H1 (cell line): ENCODE data around the gene ZBTB46. TPM values are rescaled to one million over a fixed set of nuclear protein-coding genes. Genes with fewer than 3 reads are reported as not detected.

Experiments used
- CTCF ChIA-PET: fragments of 300-600 bp; sonication (Branson Sonifier 250); formaldehyde crosslinking; loops from one replicate; lab custom pipeline; 2021; ENCODE audit not compliant: partially characterized antibody; lab: Charles Lee
- POLR2A ChIA-PET: fragments of 300-600 bp; sonication (Branson Sonifier 250); formaldehyde crosslinking; loops from one replicate; lab custom pipeline; 2021; ENCODE audit warnings: inconsistent platforms; ENCODE audit not compliant: partially characterized antibody; lab: Charles Lee
- DNase-seq, 2 experiments: peaks; one replicate each; pipeline versions ENCODE4 v3.0.0 to v3.0.0-alpha.2; 2010 to 2022; ENCODE audit warnings: low spot score in 2 of 2, low read depth in 1 of 2, mixed read lengths in 1 of 2
- FAIRE-seq: peaks from 2 replicates; lab custom pipeline; 2011; peaks lifted over from hg19 to GRCh38; lab: Jason Lieb, UNC
- H2AFZ ChIP-seq: 2 replicates; pipeline ENCODE4 v1.8.1; 2012; ENCODE audit warnings: low read length, inconsistent platforms
- H2AK5ac ChIP-seq: 2 replicates; pipeline ENCODE4 v1.6.1; 2013; ENCODE audit warnings: low read depth, low read length
- H2BK120ac ChIP-seq: replicated peaks from 2 replicates; pipeline ENCODE3; 2013; ENCODE audit warnings: low read depth, low read length, inconsistent platforms
- H2BK12ac ChIP-seq: 2 replicates; pipeline ENCODE4 v1.6.1; 2013; ENCODE audit warnings: low read depth, low read length
- H2BK15ac ChIP-seq: 2 replicates; pipeline ENCODE4 v1.6.1; 2013; ENCODE audit warnings: low read length
- H2BK20ac ChIP-seq: 2 replicates; pipeline ENCODE4 v1.6.1; 2013; ENCODE audit warnings: low read length
- H2BK5ac ChIP-seq: 2 replicates; pipeline ENCODE4 v1.6.1; 2013; ENCODE audit warnings: low read depth, low read length
- H3K14ac ChIP-seq: 2 replicates; pipeline ENCODE4 v1.6.1; 2013; ENCODE audit warnings: inconsistent platforms; ENCODE audit not compliant: insufficient read length
- H3K18ac ChIP-seq: 2 replicates; pipeline ENCODE4 v1.6.1; 2013; ENCODE audit warnings: low read length; ENCODE audit errors: extremely low read depth
- H3K23ac ChIP-seq: 2 replicates; pipeline ENCODE4 v1.6.1; 2013; ENCODE audit warnings: inconsistent platforms; ENCODE audit not compliant: insufficient read length
- H3K23me2 ChIP-seq: 2 replicates; pipeline ENCODE4 v1.6.1; 2013; ENCODE audit warnings: low read depth, low read length
- H3K27ac ChIP-seq: 2 replicates; pipeline ENCODE4 v1.6.1; 2011; ENCODE audit warnings: low read depth, low read length, inconsistent platforms
- H3K27me3 ChIP-seq, 4 experiments: replicated peaks in 1 of 4; 1 replicate in 1 of 4; 2 replicates in 3 of 4; pipeline versions ENCODE4 v1.6.1 to v1.8.1; 2011 to 2013; ENCODE audit warnings: low read length in 3 of 4, mild to moderate bottlenecking in 3 of 4, inconsistent platforms in 2 of 4, mixed read lengths in 2 of 4, moderate library complexity in 1 of 4; ENCODE audit not compliant: control insufficient read depth in 3 of 4, insufficient read depth in 3 of 4; ENCODE audit errors: extremely low read depth in 1 of 4
- H3K36me3 ChIP-seq, 4 experiments: 2 replicates each; pipeline versions ENCODE4 v1.6.1 to v1.8.1; 2011 to 2013; ENCODE audit warnings: mild to moderate bottlenecking in 4 of 4, low read length in 3 of 4, moderate library complexity in 2 of 4, control low read depth in 1 of 4, inconsistent platforms in 1 of 4; ENCODE audit not compliant: insufficient read depth in 4 of 4, control insufficient read depth in 2 of 4
- H3K4ac ChIP-seq: replicated peaks from 2 replicates; pipeline ENCODE3; 2013; ENCODE audit warnings: low read length, low read depth, mixed read lengths, inconsistent platforms; ENCODE audit not compliant: insufficient read length
- H3K4me1 ChIP-seq, 4 experiments: replicated peaks in 1 of 4; 1 replicate in 1 of 4; 2 replicates in 3 of 4; pipeline versions ENCODE4 v1.6.1 to v1.8.1; 2011 to 2013; ENCODE audit warnings: low read length in 3 of 4, inconsistent platforms in 2 of 4, mixed read lengths in 1 of 4; ENCODE audit not compliant: insufficient read depth in 4 of 4, control insufficient read depth in 3 of 4
- H3K4me2 ChIP-seq, 2 experiments: 2 replicates each; pipeline versions ENCODE4 v1.6.1 to v1.8.1; 2011 to 2013; ENCODE audit warnings: low read depth in 2 of 2, low read length in 2 of 2, control low read depth in 1 of 2, inconsistent platforms in 1 of 2, mild to moderate bottlenecking in 1 of 2; ENCODE audit not compliant: insufficient read depth in 1 of 2
- H3K4me3 ChIP-seq, 4 experiments: fragments of 200-600, 300-600 bp in 1 of 4; sonication (generic), shearing (Covaris generic), sonication (Bioruptor Twin) in 1 of 4; 2 replicates each; pipeline versions ENCODE4 v1.5.1 to v1.8.1; 2011 to 2016; ENCODE audit warnings: low read length in 4 of 4, low read depth in 3 of 4, control low read depth in 2 of 4, inconsistent platforms in 2 of 4, mild to moderate bottlenecking in 2 of 4, mixed read lengths in 1 of 4, moderate library complexity in 1 of 4; ENCODE audit not compliant: insufficient read depth in 2 of 4; ENCODE audit errors: extremely low read depth in 1 of 4
- H3K56ac ChIP-seq: replicated peaks from 2 replicates; pipeline ENCODE3; 2013; ENCODE audit warnings: low read depth, mild to moderate bottlenecking, mixed read lengths, low read length, inconsistent platforms; ENCODE audit not compliant: insufficient read length
- H3K79me1 ChIP-seq: 2 replicates; pipeline ENCODE4 v1.6.1; 2013; ENCODE audit warnings: low read depth, low read length, control low read depth
- H3K79me2 ChIP-seq, 2 experiments: 2 replicates each; pipeline versions ENCODE4 v1.6.1 to v1.8.1; 2012 to 2013; ENCODE audit warnings: low read length in 2 of 2, mild to moderate bottlenecking in 2 of 2, inconsistent platforms in 1 of 2; ENCODE audit not compliant: insufficient read depth in 2 of 2, control insufficient read depth in 1 of 2
- H3K9ac ChIP-seq, 4 experiments: replicated peaks in 1 of 4; 1 replicate in 1 of 4; 2 replicates in 3 of 4; pipeline versions ENCODE4 v1.6.1 to v1.8.1; 2011 to 2013; ENCODE audit warnings: low read depth in 3 of 4, low read length in 3 of 4, control low read depth in 2 of 4, mild to moderate bottlenecking in 2 of 4, moderate library complexity in 2 of 4, inconsistent platforms in 1 of 4; ENCODE audit errors: extremely low read depth in 1 of 4
- H3K9me3 ChIP-seq, 2 experiments: 2 replicates each; pipeline versions ENCODE4 v1.6.1 to v1.8.1; 2012 to 2013; ENCODE audit warnings: mild to moderate bottlenecking in 2 of 2, moderate library complexity in 2 of 2, control low read depth in 1 of 2, inconsistent platforms in 1 of 2, low read depth in 1 of 2, low read length in 1 of 2, mixed read lengths in 1 of 2; ENCODE audit not compliant: insufficient read depth in 2 of 2
- H4K20me1 ChIP-seq, 2 experiments: replicated peaks in 1 of 2; 2 replicates each; pipeline versions ENCODE3 to v1.8.1; 2011 to 2013; ENCODE audit warnings: inconsistent platforms in 2 of 2, low read length in 2 of 2, mild to moderate bottlenecking in 1 of 2; ENCODE audit not compliant: insufficient read depth in 2 of 2, control insufficient read depth in 1 of 2
- H4K5ac ChIP-seq: 2 replicates; pipeline ENCODE4 v1.6.1; 2013; ENCODE audit warnings: low read length, low read depth, mixed read lengths, inconsistent platforms; ENCODE audit not compliant: insufficient read length
- H4K8ac ChIP-seq: 2 replicates; pipeline ENCODE4 v1.8.0; 2013; ENCODE audit warnings: mild to moderate bottlenecking, moderate library complexity, low read length, inconsistent platforms; ENCODE audit not compliant: insufficient read depth; ENCODE audit errors: extremely low read depth
- H4K91ac ChIP-seq: replicated peaks from 2 replicates; pipeline ENCODE3; 2013; ENCODE audit warnings: low read length, mixed read lengths, inconsistent platforms; ENCODE audit not compliant: insufficient read length
- ASH2L ChIP-seq: fragments of 200-600, 300-600 bp; sonication (generic); IDR thresholded peaks from one replicate; pipeline ENCODE4 v1.7.1; 2017; ENCODE audit warnings: low read length
- CHD2 ChIP-seq: IDR thresholded peaks from 2 replicates; pipeline ENCODE4 v1.6.1; 2012; ENCODE audit warnings: low read length, improper control_type of control experiment
- CTBP2 ChIP-seq: IDR thresholded peaks from 2 replicates; pipeline ENCODE4 v1.7.0; 2011; ENCODE audit warnings: borderline replicate concordance, mild to moderate bottlenecking, moderate library complexity, mixed read lengths, low read length; ENCODE audit not compliant: insufficient read depth, insufficient read length
- E2F6 ChIP-seq: IDR thresholded peaks from 2 replicates; pipeline ENCODE4 v1.6.1; 2012; ENCODE audit warnings: inconsistent platforms
- EGR1 ChIP-seq: IDR thresholded peaks from 2 replicates; pipeline ENCODE4 v1.6.1; 2011; ENCODE audit warnings: low read depth, low read length, borderline replicate concordance
- KDM1A ChIP-seq: fragments of 200-600, 300-600 bp; sonication (generic); IDR thresholded peaks from 2 replicates; pipeline ENCODE4 v1.7.1; 2016; ENCODE audit warnings: mild to moderate bottlenecking, low read length, borderline replicate concordance
- RBBP5 ChIP-seq: IDR thresholded peaks from 2 replicates; pipeline ENCODE4 v1.7.1; 2012; ENCODE audit warnings: low read depth, mild to moderate bottlenecking, inconsistent platforms, low read length, moderate library complexity, borderline replicate concordance
- RXRA ChIP-seq: IDR thresholded peaks from 2 replicates; pipeline ENCODE4 v1.6.1; 2011; ENCODE audit warnings: low read depth, mild to moderate bottlenecking, low read length, moderate library complexity; ENCODE audit not compliant: insufficient read depth
- SIRT6 ChIP-seq: IDR thresholded peaks from one replicate; pipeline ENCODE4 v1.7.1; 2012; ENCODE audit warnings: low read length, inconsistent platforms
- SP2 ChIP-seq: IDR thresholded peaks from 2 replicates; pipeline ENCODE4 v1.6.1; 2012; ENCODE audit warnings: mild to moderate bottlenecking, low read length, inconsistent platforms
- ZNF274 ChIP-seq: IDR thresholded peaks from 2 replicates; pipeline ENCODE4 v1.7.0; 2012; ENCODE audit warnings: low read length, borderline replicate concordance; ENCODE audit errors: extremely low read depth
- WGBS, 2 experiments: shearing (Covaris generic) in 1 of 2; methylation state at CpG; one replicate each; pipeline versions ENCODE4 v1.1.6 to v1.1.7; 2013 to 2015; ENCODE audit warnings: low lambda C conversion rate in 2 of 2, mixed read lengths in 2 of 2, inconsistent platforms in 1 of 2, low coverage in 1 of 2, missing lambda C conversion rate in 1 of 2; ENCODE audit not compliant: insufficient replicate concordance in 2 of 2, insufficient coverage in 1 of 2, insufficient read length in 1 of 2; ENCODE audit errors: extremely low coverage in 1 of 2, missing lambda C conversion rate in 1 of 2; 5-methylcytosine and 5-hydroxymethylcytosine counted together
- polyA plus RNA-seq, 7 experiments: library from polyadenylated mRNA; depleted of rRNA in 3 of 7; stranded (reverse) in 5 of 7; unstranded in 2 of 7; fragments of >200 nt in 5 of 7; fragments of 200-250 nt in 2 of 7; gene quantifications; 1 replicate in 5 of 7; 2 replicates in 1 of 7; 4 replicates in 1 of 7; pipeline versions ENCODE4 v1.2.1 to v1.2.3, GENCODE V29; 2011 to 2013; ENCODE audit warnings: missing spikeins in 2 of 7, mixed read lengths in 2 of 7
- total RNA-seq: library from RNA; stranded (reverse); fragmentation: NEBNext Ultra II Directional; extraction: Animal tissue kit (Norgen Biotek cat#: 25700); gene quantifications from 2 replicates; pipeline ENCODE4 v1.2.1, GENCODE V29; 2021

Gene ZBTB46
- total and polyA plus RNA-seq, 2 of the 8 experiments (the other 6 are each of a cell fraction or from before 2014, with no cell fraction given), result 6.4 to 22.4 TPM

GRCh38 chr20:63709149-63709527 lies 121.9 kb downstream of the ZBTB46 start:
- Histone ChIP-seq H2BK5ac (no peak overlapping the region), H2BK15ac (no peak overlapping the region), H3K27ac (no peak overlapping the region), H3K23me2 (peaks cover 5% of the 10 kb centered on the region; the same call in 1 of the 2 replicates), H3K56ac (no peak overlapping the region), H4K8ac (peak overlapping the region; percentile 28; the same call in 1 of the 2 replicates), H4K5ac (no peak overlapping the region), H2AFZ (no peak overlapping the region), H3K4me3 (peak overlapping the region in 1 of 4 experiments; percentile 88; a peak in 2 of 8 replicates), H3K18ac (no peak overlapping the region), H3K79me1 (peaks cover 10% of the 10 kb centered on the region; the same call in 1 of the 2 replicates), H3K4me2 (peak overlapping the region; percentile 80 to 97), H2BK20ac (no peak overlapping the region), H3K9me3 (no peaks in the 10 kb centered on the region), H3K4ac (no peak overlapping the region), H3K4me1 (peaks cover 0 to 11% (median 6%) of the 10 kb centered on the region in 4 experiments; a peak in 5 of 7 replicates), H3K36me3 (peaks cover 7 to 33% (median 12%) of the 10 kb centered on the region in 4 experiments), H3K14ac (no peak overlapping the region), H3K27me3 (no peaks in the 10 kb centered on the region), H2BK12ac (no peak overlapping the region), H3K79me2 (peaks cover 0 to 55% of the 10 kb centered on the region in 2 experiments; a peak in 3 of 4 replicates), H3K9ac (no peak overlapping the region), H3K23ac (no peak overlapping the region), H2AK5ac (peak overlapping the region; percentile 13; the same call in 1 of the 2 replicates), H2BK120ac (no peak overlapping the region), H4K91ac (no peak overlapping the region), H4K20me1 (peaks cover 6 to 16% of the 10 kb centered on the region in 2 experiments)
- POLR2A ChIA-PET, result interaction anchor here (0.7 to 2.7 kb wide), 6 partner anchors 10 to 156 kb away, joined by 3 to 16 read pairs (median 7); partner anchors contain the start of genes LIME1, RTEL1, SLC2A4RG and TNFRSF6B
- 90% methylated on average over 14 of the region's 17 CpGs; no CpG with 5 or more reads in 1 of the 2 experiments for WGBS, 2 experiments
- no peak for DNase-seq
- CTCF ChIA-PET, result interaction anchor here (0.6 to 2.4 kb wide), 6 partner anchors 14 to 265 kb away, joined by 3 to 8 read pairs (median 5); no protein-coding TSS in a partner anchor
- no peak for FAIRE-seq
- no peak for TF ChIP-seq ZNF274
- no peak for TF ChIP-seq RBBP5
- no peak for TF ChIP-seq E2F6
- TF ChIP-seq EGR1, result no peak
- TF ChIP-seq SP2, result no peak
- no peak for TF ChIP-seq CTBP2
- no peak for TF ChIP-seq CHD2
- TF ChIP-seq RXRA, result no peak
- TF ChIP-seq KDM1A, result no peak
- TF ChIP-seq SIRT6, result no peak
- no peak for TF ChIP-seq ASH2L
